GM06990 (cell line): ENCODE results near the gene OPRL1.

Experiments
- DNase-seq: peaks from one replicate; pipeline ENCODE4 v3.0.0-alpha.2; 2011; ENCODE audit not compliant: insufficient read length; ENCODE audit errors: extremely low read depth
- H3K27me3 ChIP-seq: replicated peaks from 2 replicates; pipeline ENCODE4 v1.6.0; 2011; ENCODE audit warnings: low read length; ENCODE audit not compliant: control insufficient read depth, insufficient read depth
- H3K36me3 ChIP-seq: 2 replicates; pipeline ENCODE4 v1.5.1; 2011; ENCODE audit warnings: low read length; ENCODE audit not compliant: control insufficient read depth, insufficient read depth
- H3K4me3 ChIP-seq: replicated peaks from 2 replicates; pipeline ENCODE4 v1.5.1; 2011; ENCODE audit warnings: low read depth, mild to moderate bottlenecking, control low read depth, low read length
- TF ChIP-seq, protein P1 (sequence below): IDR thresholded peaks from 2 replicates; pipeline ENCODE4 v1.5.1; 2011; ENCODE audit warnings: low read length, control low read depth, mild to moderate bottlenecking, inconsistent platforms; ENCODE audit not compliant: insufficient read depth, poor library complexity, severe bottlenecking

OPRL1 gene

DNA sequence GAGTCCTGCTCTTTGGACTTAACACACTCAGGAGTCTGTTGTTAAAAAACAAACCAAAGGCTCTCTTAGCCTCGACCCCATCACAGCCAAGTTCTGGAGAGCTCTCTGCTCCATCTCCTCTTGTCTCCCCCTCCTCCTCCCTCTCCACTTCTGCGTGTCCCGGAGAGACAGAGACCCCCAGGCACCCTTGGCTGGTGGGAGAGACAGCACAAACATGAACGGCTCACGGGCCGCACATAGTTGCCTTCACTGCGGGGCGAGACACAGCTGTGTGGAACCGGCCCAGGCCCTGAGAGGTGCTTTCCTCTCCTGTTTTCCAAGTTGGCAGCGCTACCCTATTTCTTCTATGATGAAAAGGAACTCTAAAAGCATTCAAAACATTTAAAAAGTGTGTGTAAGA is 61.1 kb downstream of the OPRL1 start:
- Histone ChIP-seq H3K27me3 (no peaks in the 10 kb centered on the region; the same call in 1 of the 2 replicates), H3K4me3 (no peak overlapping the region), H3K36me3 (no peaks in the 10 kb centered on the region)
- TF ChIP-seq, protein P1, sequence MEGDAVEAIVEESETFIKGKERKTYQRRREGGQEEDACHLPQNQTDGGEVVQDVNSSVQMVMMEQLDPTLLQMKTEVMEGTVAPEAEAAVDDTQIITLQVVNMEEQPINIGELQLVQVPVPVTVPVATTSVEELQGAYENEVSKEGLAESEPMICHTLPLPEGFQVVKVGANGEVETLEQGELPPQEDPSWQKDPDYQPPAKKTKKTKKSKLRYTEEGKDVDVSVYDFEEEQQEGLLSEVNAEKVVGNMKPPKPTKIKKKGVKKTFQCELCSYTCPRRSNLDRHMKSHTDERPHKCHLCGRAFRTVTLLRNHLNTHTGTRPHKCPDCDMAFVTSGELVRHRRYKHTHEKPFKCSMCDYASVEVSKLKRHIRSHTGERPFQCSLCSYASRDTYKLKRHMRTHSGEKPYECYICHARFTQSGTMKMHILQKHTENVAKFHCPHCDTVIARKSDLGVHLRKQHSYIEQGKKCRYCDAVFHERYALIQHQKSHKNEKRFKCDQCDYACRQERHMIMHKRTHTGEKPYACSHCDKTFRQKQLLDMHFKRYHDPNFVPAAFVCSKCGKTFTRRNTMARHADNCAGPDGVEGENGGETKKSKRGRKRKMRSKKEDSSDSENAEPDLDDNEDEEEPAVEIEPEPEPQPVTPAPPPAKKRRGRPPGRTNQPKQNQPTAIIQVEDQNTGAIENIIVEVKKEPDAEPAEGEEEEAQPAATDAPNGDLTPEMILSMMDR, result no peak
- DNase-seq, result no peak

- Histone ChIP-seq H3K36me3 (no peaks in the 10 kb centered on the region), H3K4me3 (no peak overlapping the region), H3K27me3 (no peaks in the 10 kb centered on the region; the same call in 1 of the 2 replicates)
- TF ChIP-seq, protein P1, result no peak
- DNase-seq, result no peak
Measured at GRCh38 chr20:64142590-64142989, 62.7 kb downstream of the OPRL1 start.

DNA sequence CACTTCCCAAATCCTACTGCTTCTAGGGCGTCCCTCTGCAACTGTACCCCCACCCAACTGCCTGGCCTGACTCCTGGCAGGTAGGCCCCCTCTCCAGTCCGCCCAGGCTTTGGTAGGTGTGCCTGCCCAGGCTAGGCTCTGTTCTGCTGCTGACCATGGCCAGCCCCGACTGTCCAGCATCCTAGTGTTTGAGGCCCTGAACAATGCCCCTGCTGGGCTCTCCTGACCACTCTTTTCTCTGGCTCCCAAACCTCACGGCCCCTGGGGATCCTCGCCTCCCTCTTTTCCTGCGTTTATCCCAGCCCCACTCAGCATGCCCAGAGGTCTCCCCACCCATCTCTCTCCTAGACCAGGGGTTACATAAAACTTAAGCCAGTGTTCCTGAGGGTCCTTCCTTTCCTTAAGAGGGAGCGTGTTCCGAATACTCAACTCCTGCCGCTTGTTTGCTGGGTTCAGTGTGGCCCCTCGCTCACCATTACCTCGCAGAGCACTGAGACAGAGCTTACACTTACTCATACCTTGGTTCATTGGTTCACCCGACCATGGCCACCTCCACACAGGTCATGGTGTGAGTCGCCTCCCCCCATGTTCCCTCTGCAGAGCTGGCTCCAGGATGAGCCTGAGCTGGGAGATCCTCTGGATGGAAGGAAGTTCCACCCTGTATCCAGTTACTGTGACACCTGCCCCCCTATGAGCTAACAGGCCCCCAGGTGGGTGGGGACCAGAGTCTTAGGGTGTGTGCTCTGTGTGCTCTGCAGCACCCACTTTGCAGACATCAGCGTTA is 63.3 kb downstream of the OPRL1 start:
- no peak overlapping the region for H3K4me3 ChIP-seq
- no peaks in the 10 kb centered on the region for H3K36me3 ChIP-seq
- no peaks in the 10 kb centered on the region; the same call in 1 of the 2 replicates for H3K27me3 ChIP-seq
- TF ChIP-seq, protein P1, result no peak
- no peak for DNase-seq

DNA sequence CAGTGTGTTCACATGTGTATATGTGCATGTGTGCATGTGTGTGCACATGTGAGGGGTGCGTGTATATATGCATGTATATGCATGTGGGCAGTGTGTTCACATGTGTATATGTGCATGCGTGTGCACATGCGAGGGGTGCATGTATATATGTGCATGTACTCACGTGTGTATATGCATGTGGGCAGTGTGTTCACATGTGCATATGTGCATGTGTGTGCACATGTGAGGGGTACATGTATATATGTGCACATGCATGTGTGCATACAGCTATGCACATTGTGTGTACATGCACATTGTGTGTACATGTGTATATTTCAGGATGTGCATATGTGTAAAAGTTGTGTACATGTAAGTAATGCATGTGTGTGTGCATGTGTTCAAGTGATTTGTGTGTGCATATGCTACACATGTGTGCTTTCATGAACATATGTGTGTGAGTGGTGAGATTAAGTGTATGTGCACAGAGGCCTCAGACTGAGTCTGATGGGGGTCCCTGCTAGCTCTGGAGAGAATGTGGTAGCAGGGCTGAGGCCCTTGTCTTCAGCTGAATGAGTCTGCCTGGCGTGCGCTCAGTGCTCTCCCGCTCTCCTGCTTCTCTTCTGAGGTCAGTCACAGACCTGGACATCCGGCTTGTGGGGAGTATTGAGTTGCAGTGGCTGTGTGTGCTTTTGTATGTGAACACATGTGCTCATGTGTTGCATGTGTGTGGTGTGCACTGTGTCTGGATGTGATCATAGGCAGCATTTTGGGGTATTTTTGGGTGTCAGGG is 64.4 kb downstream of the OPRL1 start:
- no peaks in the 10 kb centered on the region; the same call in 1 of the 2 replicates for H3K27me3 ChIP-seq

GRCh38 chr20:64145458-64146300 is 65.8 kb downstream of the OPRL1 start:
- TF ChIP-seq, protein P1, result no peak
- DNase-seq, result no peak
- no peaks in the 10 kb centered on the region; the same call in 1 of the 2 replicates for H3K27me3 ChIP-seq

More for the DNA sequence above, 64.4 kb downstream of the OPRL1 start:
- no peaks in the 10 kb centered on the region for H3K36me3 ChIP-seq
- TF ChIP-seq, protein P1, result no peak
- no peak for DNase-seq
- no peak overlapping the region for H3K4me3 ChIP-seq

More at GRCh38 chr20:64145458-64146300, 65.8 kb downstream of the OPRL1 start:
- Histone ChIP-seq H3K4me3 (no peak overlapping the region), H3K36me3 (no peaks in the 10 kb centered on the region)
